ENCODE results near the gene ZG16B. TPM values are rescaled to one million over a fixed set of nuclear protein-coding genes. Genes with fewer than 3 reads are reported as not detected.

Gene ZG16B
- total RNA-seq, 1 experiment from 2014 or later: 2.3 TPM

GRCh38 chr16:2795395-2796143 is 34.5 kb upstream of the ZG16B start:
- Histone ChIP-seq H3K27ac (ENCODE audit: low read depth, low read length) (no peak overlapping the region), H3K9me3 (ENCODE audit: control insufficient read depth in 1 of 2, insufficient read depth in 1 of 2, low read depth in 1 of 2, low read length in 2 of 2) (no peaks in the 10 kb centered on the region), H3K4me3 (replicated peaks in 1 of 2; ENCODE audit: low read depth in 1 of 2, low read length in 2 of 2) (no peak overlapping the region), H3K79me2 (ENCODE audit: insufficient read depth, low read length) (no peaks in the 10 kb centered on the region), H3K27me3 (ENCODE audit: insufficient read depth, low read length) (no peaks in the 10 kb centered on the region), H2AFZ (ENCODE audit: low read depth, low read length, poor library complexity, severe bottlenecking) (no peak overlapping the region), H3K9me2 (ENCODE audit: insufficient read depth) (no peaks in the 10 kb centered on the region; the same call in 1 of the 2 replicates), H3K4me1 (ENCODE audit: control insufficient read depth in 1 of 2, insufficient read depth in 2 of 2, low read length in 2 of 2) (peaks cover 8 to 20% of the 10 kb centered on the region in 2 experiments), H4K20me1 (ENCODE audit: insufficient read depth) (no peaks in the 10 kb centered on the region), H3K9ac (ENCODE audit: low read length) (no peak overlapping the region), H3K4me2 (ENCODE audit: low read length) (no peak overlapping the region), H3K36me3 (ENCODE audit: control insufficient read depth in 1 of 2, insufficient read depth in 2 of 2, low read length in 2 of 2) (no peaks in the 10 kb centered on the region)
- POLR2A ChIA-PET: no interaction called here
- ATAC-seq (no peak), DNase-seq (ENCODE audit: low read depth, low spot score) (no peak)
- RAD21 ChIA-PET (ENCODE audit: low non-redundant PET in 1 of 2, low total read pairs in 2 of 2, uncharacterized antibody in 2 of 2, unreplicated experiment in 2 of 2): no interaction called here
- intact Hi-C loops (cut with micrococcal nuclease): no loop called here
- BruUV-seq (replicated peaks): no TSS peak
- CTCF ChIA-PET: no interaction called here
- TF ChIP-seq JUND (IDR thresholded peaks at IDR 0.05): no peak
- no peak for TF ChIP-seq ATF3 (IDR thresholded peaks at IDR 0.05)

GRCh38 chr16:2798723-2799204 is 31.3 kb upstream of the ZG16B start:
- Histone ChIP-seq H3K4me1 (ENCODE audit: control insufficient read depth in 1 of 2, insufficient read depth in 2 of 2, low read length in 2 of 2) (peaks cover 8 to 20% of the 10 kb centered on the region in 2 experiments), H3K9me3 (ENCODE audit: control insufficient read depth in 1 of 2, insufficient read depth in 1 of 2, low read depth in 1 of 2, low read length in 2 of 2) (peaks cover 0 to under 1% of the 10 kb centered on the region in 2 experiments; a peak in 1 of 4 replicates), H4K20me1 (ENCODE audit: insufficient read depth) (no peaks in the 10 kb centered on the region), H3K27ac (ENCODE audit: low read depth, low read length) (no peak overlapping the region), H3K4me2 (ENCODE audit: low read length) (no peak overlapping the region), H3K9me2 (ENCODE audit: insufficient read depth) (no peaks in the 10 kb centered on the region; the same call in 1 of the 2 replicates), H3K4me3 (replicated peaks in 1 of 2; ENCODE audit: low read depth in 1 of 2, low read length in 2 of 2) (no peak overlapping the region), H2AFZ (ENCODE audit: low read depth, low read length, poor library complexity, severe bottlenecking) (no peak overlapping the region), H3K79me2 (ENCODE audit: insufficient read depth, low read length) (no peaks in the 10 kb centered on the region), H3K36me3 (ENCODE audit: control insufficient read depth in 1 of 2, insufficient read depth in 2 of 2, low read length in 2 of 2) (no peaks in the 10 kb centered on the region), H3K9ac (ENCODE audit: low read length) (no peak overlapping the region), H3K27me3 (ENCODE audit: insufficient read depth, low read length) (no peaks in the 10 kb centered on the region)
- ATAC-seq (no peak), DNase-seq (ENCODE audit: low read depth, low spot score) (no peak)
- BruUV-seq (replicated peaks): no TSS peak
- TF ChIP-seq SRF (IDR thresholded peaks at IDR 0.05; ENCODE audit: low read depth): no peak
- TF ChIP-seq EGR1 (IDR thresholded peaks at IDR 0.05; ENCODE audit: low read depth): no peak
- TF ChIP-seq REST (IDR thresholded peaks at IDR 0.05; ENCODE audit: low read depth): no peak
- intact Hi-C loops (cut with micrococcal nuclease): no loop called here
- ChIA-PET POLR2A (no interaction called here), CTCF (no interaction called here), RAD21 (ENCODE audit: low non-redundant PET in 1 of 2, low total read pairs in 2 of 2, uncharacterized antibody in 2 of 2, unreplicated experiment in 2 of 2) (no interaction called here)
